ACC112 (cell line): ENCODE results near the gene WIPF3.

Experiments
- H2AFZ ChIP-seq: fragments of 200-600 bp; sonication (generic); one replicate; pipeline ENCODE4 v1.6.0; 2017; ENCODE audit warnings: antibody characterized with exemption, low read length; ENCODE audit not compliant: unreplicated experiment
- H3K27ac ChIP-seq: fragments of 200-600 bp; sonication (generic); 2 replicates; pipeline ENCODE4 v1.5.1; 2014; ENCODE audit warnings: low read depth, mild to moderate bottlenecking, antibody characterized with exemption, low read length, moderate library complexity
- H3K27me3 ChIP-seq: fragments of 200-600 bp; sonication (generic); 2 replicates; pipeline ENCODE4 v1.6.1; 2014; ENCODE audit warnings: mild to moderate bottlenecking, antibody characterized with exemption, low read length, moderate library complexity, mixed read lengths; ENCODE audit not compliant: insufficient read depth
- H3K36me3 ChIP-seq: fragments of 200-600 bp; sonication (generic); 2 replicates; pipeline ENCODE4 v1.6.1; 2016; ENCODE audit warnings: mild to moderate bottlenecking, antibody characterized with exemption, low read length, moderate library complexity, mixed read lengths; ENCODE audit not compliant: insufficient read depth
- H3K4me1 ChIP-seq: fragments of 200-600 bp; sonication (generic); one replicate; pipeline ENCODE4 v1.6.1; 2016; ENCODE audit warnings: low read length, mixed read lengths; ENCODE audit not compliant: insufficient read depth, unreplicated experiment, control insufficient read depth
- H3K4me3 ChIP-seq: fragments of 200-600 bp; sonication (generic); 2 replicates; pipeline ENCODE4 v1.5.1; 2014; ENCODE audit warnings: mild to moderate bottlenecking, low read depth, low read length
- H3K79me2 ChIP-seq: fragments of 200-600 bp; sonication (generic); one replicate; pipeline ENCODE4 v1.6.0; 2016; ENCODE audit warnings: low read length; ENCODE audit not compliant: control insufficient read depth, unreplicated experiment, insufficient read depth

WIPF3 gene

DNA sequence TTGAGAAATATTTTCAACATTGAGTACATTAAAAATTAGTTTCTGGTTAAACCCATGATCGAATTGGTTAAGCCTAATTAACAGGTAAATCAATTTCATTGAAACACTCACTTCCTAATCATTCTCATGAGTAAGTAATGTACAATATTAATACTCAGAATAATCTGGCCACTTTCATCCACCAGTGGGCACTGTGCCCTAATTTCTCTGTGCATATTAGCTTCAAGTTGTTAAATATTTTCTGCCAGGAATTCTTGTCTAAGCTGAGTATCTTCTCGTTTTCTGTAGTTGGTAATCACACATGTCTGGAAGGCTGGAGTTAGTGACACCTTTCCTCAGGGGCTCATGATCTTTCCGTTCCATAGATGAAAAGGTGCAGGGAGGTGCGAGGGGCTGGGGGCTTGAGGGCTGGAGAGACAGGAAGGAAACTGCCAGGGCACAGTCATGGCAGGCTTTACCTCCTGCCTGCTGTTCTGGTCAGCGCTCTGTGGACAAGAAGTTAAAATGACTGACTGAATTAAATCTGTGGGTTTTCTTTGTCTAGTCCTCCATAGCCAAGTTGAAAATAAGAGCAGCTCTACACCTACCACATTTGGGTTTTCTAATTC lies 71.9 kb downstream of the WIPF3 start:
- Histone ChIP-seq H3K27me3 (no peaks in the 10 kb centered on the region), H3K4me3 (no peak overlapping the region), H3K4me1 (no peaks in the 10 kb centered on the region), H3K36me3 (no peaks in the 10 kb centered on the region), H3K27ac (no peak overlapping the region), H2AFZ (no peak overlapping the region), H3K79me2 (no peaks in the 10 kb centered on the region)

DNA sequence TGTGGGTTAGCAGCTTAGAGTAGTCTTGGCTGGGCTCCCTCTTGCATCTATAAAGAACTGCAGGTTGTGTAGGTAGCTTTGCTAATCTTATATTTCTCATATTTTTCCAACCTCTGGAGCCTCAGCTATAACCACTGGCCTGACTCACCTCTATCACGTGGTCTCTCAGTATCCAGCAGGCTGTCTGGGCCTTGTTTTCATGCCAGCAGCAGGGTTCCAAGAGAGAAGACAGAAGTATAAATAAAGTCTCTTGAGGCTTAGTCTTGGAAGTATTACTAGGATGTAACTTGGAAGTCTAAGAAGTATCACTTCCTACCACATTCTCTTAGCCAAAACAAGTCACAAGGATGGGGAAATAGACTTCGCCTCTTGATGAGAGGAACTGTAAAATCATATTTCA lies 73.3 kb downstream of the WIPF3 start:
- Histone ChIP-seq H3K79me2 (no peaks in the 10 kb centered on the region), H3K27me3 (no peaks in the 10 kb centered on the region)

GRCh38 chr7:29881724-29882123 lies 75.4 kb downstream of the WIPF3 start:
- Histone ChIP-seq H3K4me3 (no peak overlapping the region), H3K27ac (no peak overlapping the region), H3K79me2 (no peaks in the 10 kb centered on the region), H3K27me3 (no peaks in the 10 kb centered on the region), H2AFZ (no peak overlapping the region), H3K36me3 (no peaks in the 10 kb centered on the region), H3K4me1 (no peaks in the 10 kb centered on the region)

More for the DNA sequence above, 73.3 kb downstream of the WIPF3 start:
- H3K4me3 ChIP-seq, result no peak overlapping the region
- H3K4me1 ChIP-seq, result no peaks in the 10 kb centered on the region
- H2AFZ ChIP-seq, result no peak overlapping the region
- H3K27ac ChIP-seq, result no peak overlapping the region
- H3K36me3 ChIP-seq, result no peaks in the 10 kb centered on the region

- no peak overlapping the region for H3K4me3 ChIP-seq
- no peak overlapping the region for H2AFZ ChIP-seq
- no peaks in the 10 kb centered on the region for H3K27me3 ChIP-seq
- H3K27ac ChIP-seq, result no peak overlapping the region
- no peaks in the 10 kb centered on the region for H3K36me3 ChIP-seq
- no peaks in the 10 kb centered on the region for H3K4me1 ChIP-seq
- H3K79me2 ChIP-seq, result no peaks in the 10 kb centered on the region
Observed at GRCh38 chr7:29882481-29882880, 76.2 kb downstream of the WIPF3 start.

- no peaks in the 10 kb centered on the region for H3K79me2 ChIP-seq
- no peak overlapping the region for H3K27ac ChIP-seq
- H2AFZ ChIP-seq, result no peak overlapping the region
- no peaks in the 10 kb centered on the region for H3K36me3 ChIP-seq
- H3K27me3 ChIP-seq, result no peaks in the 10 kb centered on the region
- no peaks in the 10 kb centered on the region for H3K4me1 ChIP-seq
- H3K4me3 ChIP-seq, result no peak overlapping the region
Observed at GRCh38 chr7:29883462-29884398, 77.4 kb downstream of the WIPF3 start.

- Histone ChIP-seq H3K36me3 (no peaks in the 10 kb centered on the region), H3K4me1 (no peaks in the 10 kb centered on the region), H3K27me3 (no peaks in the 10 kb centered on the region), H2AFZ (no peak overlapping the region), H3K4me3 (no peak overlapping the region), H3K79me2 (no peaks in the 10 kb centered on the region), H3K27ac (no peak overlapping the region)
Observed at GRCh38 chr7:29884399-29885272, 78.3 kb downstream of the WIPF3 start.

DNA sequence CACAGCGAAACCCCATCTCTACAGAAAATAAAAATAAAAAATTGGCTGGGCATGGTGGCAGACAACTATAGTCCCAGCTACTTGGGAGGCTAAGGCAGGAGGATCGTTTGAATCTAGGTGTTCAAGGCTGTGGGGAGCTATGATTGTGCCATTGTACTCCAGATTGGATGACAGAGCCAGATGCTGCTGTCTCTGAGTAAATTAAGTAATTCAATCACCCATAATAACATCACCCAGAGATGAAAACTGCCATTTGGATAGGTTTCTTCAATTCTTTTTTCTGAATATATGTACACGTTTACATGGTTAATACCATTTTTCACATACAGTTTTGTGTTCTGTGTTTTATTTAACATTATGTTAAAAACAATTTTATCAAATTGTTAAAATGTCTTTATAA lies 79.3 kb downstream of the WIPF3 start:
- Histone ChIP-seq H3K4me1 (no peaks in the 10 kb centered on the region), H3K27ac (no peak overlapping the region), H3K27me3 (no peaks in the 10 kb centered on the region), H2AFZ (no peak overlapping the region), H3K36me3 (no peaks in the 10 kb centered on the region), H3K79me2 (no peaks in the 10 kb centered on the region), H3K4me3 (no peak overlapping the region)

- H3K79me2 ChIP-seq, result no peaks in the 10 kb centered on the region
- no peaks in the 10 kb centered on the region for H3K36me3 ChIP-seq
- H3K27ac ChIP-seq, result no peak overlapping the region
- no peak overlapping the region for H2AFZ ChIP-seq
- H3K27me3 ChIP-seq, result no peaks in the 10 kb centered on the region
- H3K4me1 ChIP-seq, result no peaks in the 10 kb centered on the region
- H3K4me3 ChIP-seq, result no peak overlapping the region
Observed at GRCh38 chr7:29886827-29887226, 80.5 kb downstream of the WIPF3 start.

GRCh38 chr7:29888006-29888405 lies 81.7 kb downstream of the WIPF3 start:
- Histone ChIP-seq H3K4me3 (no peak overlapping the region), H2AFZ (no peak overlapping the region), H3K27ac (no peak overlapping the region), H3K4me1 (no peaks in the 10 kb centered on the region), H3K27me3 (peaks cover 2% of the 10 kb centered on the region; the same call in 1 of the 2 replicates), H3K36me3 (no peaks in the 10 kb centered on the region), H3K79me2 (no peaks in the 10 kb centered on the region)

- H3K27me3 ChIP-seq, result peaks cover 13% of the 10 kb centered on the region
- H3K27ac ChIP-seq, result no peak overlapping the region
- H3K4me3 ChIP-seq, result no peak overlapping the region
- no peaks in the 10 kb centered on the region for H3K4me1 ChIP-seq
- H3K36me3 ChIP-seq, result no peaks in the 10 kb centered on the region
- no peaks in the 10 kb centered on the region for H3K79me2 ChIP-seq
- H2AFZ ChIP-seq, result no peak overlapping the region
Observed at GRCh38 chr7:29889288-29889687, 83.0 kb downstream of the WIPF3 start.
